ENCODE measurements around the gene TUBB4B. TPM values are rescaled to one million over a fixed set of nuclear protein-coding genes. Genes with fewer than 3 reads are reported as not detected.

The TUBB4B gene
- polyA plus RNA-seq, 1 of the 3 experiments (the other 2 are of a cell fraction): 508 TPM

GRCh38 chr9:137234055-137234697 lies 6.9 kb upstream of the TUBB4B start:
- Histone ChIP-seq H3K9me3 (no peaks in the 10 kb centered on the region), H3K4me3 (ENCODE audit: low read depth in 2 of 2, low read length in 1 of 2) (no peak overlapping the region), H3K9ac (no peak overlapping the region), H3K27me3 (ENCODE audit: insufficient read depth) (no peaks in the 10 kb centered on the region), H2AFZ (ENCODE audit: low read depth) (no peak overlapping the region), H3K4me2 (no peak overlapping the region), H3K79me2 (ENCODE audit: insufficient read depth) (peaks cover 21% of the 10 kb centered on the region), H3K9me2 (no peaks in the 10 kb centered on the region), H3F3A (replicated peaks; ENCODE audit: insufficient read depth) (peaks cover 3% of the 10 kb centered on the region), H4K20me1 (ENCODE audit: insufficient read depth) (no peaks in the 10 kb centered on the region), H3K4me1 (ENCODE audit: control insufficient read depth in 1 of 2, insufficient read depth in 2 of 2, low read depth in 1 of 2, low read length in 1 of 2) (peaks cover 9 to 26% of the 10 kb centered on the region in 2 experiments; a peak in 2 of 4 replicates), H3K36me3 (replicated peaks in 1 of 2; ENCODE audit: control insufficient read depth in 1 of 2, insufficient read depth in 2 of 2, low read length in 1 of 2) (no peaks in the 10 kb centered on the region), H3K27ac (ENCODE audit: low read depth in 2 of 2, low read length in 1 of 2) (no peak overlapping the region)
- ChIA-PET POLR2A (no interaction called here), CTCF (interaction anchor here (1.1 to 1.4 kb wide), 3 partner anchors 31 to 179 kb away, joined by 3 to 5 read pairs (median 3); no protein-coding TSS in a partner anchor)
- 81% methylated on average over 10 of the region's 40 CpGs for WGBS (ENCODE audit: low lambda C conversion rate)
- no peak for TF ChIP-seq RAD21 (IDR thresholded peaks at IDR 0.05; ENCODE audit: low read length)
- no peak for TF ChIP-seq USF1 (IDR thresholded peaks at IDR 0.05; ENCODE audit: borderline replicate concordance, low read depth)
- no peak for TF ChIP-seq RXRA (IDR thresholded peaks at IDR 0.05; ENCODE audit: borderline replicate concordance, low read depth)
- TF ChIP-seq GABPA (IDR thresholded peaks at IDR 0.05; ENCODE audit: low read depth): no peak
- no peak for TF ChIP-seq EZH2phosphoT487 (IDR thresholded peaks at IDR 0.05; ENCODE audit: borderline replicate concordance, low read depth)
- TF ChIP-seq PBX3 (IDR thresholded peaks at IDR 0.05): no peak
- no peak for TF ChIP-seq TCF12 (IDR thresholded peaks at IDR 0.05)
- no peak for TF ChIP-seq SIN3A (IDR thresholded peaks at IDR 0.05; ENCODE audit: borderline replicate concordance, low read depth, low read length)
- no peak for TF ChIP-seq ELF1 (IDR thresholded peaks at IDR 0.05)
- TF ChIP-seq IRF3 (IDR thresholded peaks at IDR 0.05; ENCODE audit: low read depth, low read length): no peak
- TF ChIP-seq NFIC (IDR thresholded peaks at IDR 0.05; ENCODE audit: borderline replicate concordance): no peak
- TF ChIP-seq GATA2 (CRISPR knock-in tag; IDR thresholded peaks at IDR 0.05): no peak
- no peak for TF ChIP-seq EP300 (IDR thresholded peaks at IDR 0.05; ENCODE audit: borderline replicate concordance in 1 of 2, low read depth in 1 of 2, low read length in 1 of 2)
- no peak for TF ChIP-seq ZBTB33 (IDR thresholded peaks at IDR 0.05; ENCODE audit: borderline replicate concordance, low read depth)
- TF ChIP-seq USF2 (IDR thresholded peaks at IDR 0.05; ENCODE audit: borderline replicate concordance, low read depth, low read length): no peak
- TF ChIP-seq RCOR1 (IDR thresholded peaks at IDR 0.05; ENCODE audit: low read length): no peak
- TF ChIP-seq CHD2 (IDR thresholded peaks at IDR 0.05; ENCODE audit: low read length, partially characterized antibody): no peak
- TF ChIP-seq YY1 (IDR thresholded peaks at IDR 0.05; ENCODE audit: low read depth): no peak
- no peak for TF ChIP-seq FOXM1 (IDR thresholded peaks at IDR 0.05; ENCODE audit: low read depth)
- no peak for TF ChIP-seq SMC3 (IDR thresholded peaks at IDR 0.05; ENCODE audit: low read depth, low read length)
- no peak for DNase-seq

Data from SK-N-SH (cell line).